Transverse colon (tissue), 4 donors: Measurements from ENCODE around the gene SRP68. TPM values are rescaled to one million over a fixed set of nuclear protein-coding genes. Genes with fewer than 3 reads are reported as not detected.

ENCODE experiments used
- DNase-seq: peaks from one replicate; pipeline ENCODE4 v3.0.0-alpha.2; 2019
- H3K27ac ChIP-seq, 4 donors: fragments of 200-600 bp; sonication (generic); 2 replicates each; pipeline ENCODE4 v1.5.1; 2016 to 2018; ENCODE audit warnings: inconsistent platforms in 4 of 4
- H3K27me3 ChIP-seq: fragments of 200-600 bp; sonication (generic); 2 replicates; pipeline ENCODE4 v1.5.1; 2017; ENCODE audit warnings: inconsistent platforms
- H3K36me3 ChIP-seq, 4 donors: fragments of 200-600 bp; sonication (generic); 2 replicates each; pipeline ENCODE4 v1.5.1; 2017 to 2019; ENCODE audit warnings: inconsistent platforms in 4 of 4
- H3K4me1 ChIP-seq, 4 donors: fragments of 200-600 bp; sonication (generic); 2 replicates each; pipeline ENCODE4 v1.5.1; 2017 to 2020; ENCODE audit warnings: inconsistent platforms in 4 of 4
- H3K4me3 ChIP-seq, 4 donors: fragments of 200-600 bp; sonication (generic); 1 replicate in 1 of 4; 2 replicates in 3 of 4; pipeline versions ENCODE4 v1.5.1 to v1.6.1; 2017 to 2019; ENCODE audit warnings: inconsistent platforms in 4 of 4
- H3K9me3 ChIP-seq, 2 donors: fragments of 200-600 bp; sonication (generic); 2 replicates each; pipeline ENCODE4 v1.5.1; 2017 to 2019; ENCODE audit warnings: inconsistent platforms in 2 of 2
- EP300 ChIP-seq: sonication (generic); formaldehyde crosslinking; IDR thresholded peaks from one replicate; pipeline ENCODE4 v1.6.1; 2017; ENCODE audit warnings: antibody characterized with exemption, low read depth
- POLR2A ChIP-seq: fragments of 450-650 bp; IDR thresholded peaks from one replicate; pipeline ENCODE4 v1.6.1; 2016; ENCODE audit warnings: antibody characterized with exemption, mild to moderate bottlenecking, moderate library complexity
- POLR2AphosphoS5 ChIP-seq, 3 donors: sonication (generic); formaldehyde crosslinking; IDR thresholded peaks; one replicate each; pipeline ENCODE4 v1.6.1; 2016; ENCODE audit warnings: antibody characterized with exemption in 3 of 3
- WGBS, 2 donors: methylation state at CpG; one replicate each; pipeline ENCODE4 v1.1.5; 2018; ENCODE audit warnings: low coverage in 1 of 2; 5-methylcytosine and 5-hydroxymethylcytosine counted together
- in situ Hi-C, 4 donors: fragments of 200-750 bp; cut with MboI; loops; one replicate each; pipeline versions ENCODE4 v1.15.0 to v1.15.1; 2017; ENCODE audit warnings: low sequenced_read_pairs in 3 of 4, low pct_ligation_motif_present in 1 of 4, low pct_unique_long_range_greater_than_20kb in 1 of 4
- intact Hi-C: fragments of 100-400 bp; cut with DNase I; formaldehyde crosslinking; loops from one replicate; pipeline ENCODE4 v1.15.1; 2023; ENCODE audit warnings: low total_unique reads
- total RNA-seq, 4 donors: library from RNA; depleted of rRNA; stranded (reverse); fragments of >200 nt; gene quantifications; one replicate each; pipeline ENCODE4 v1.1.0, GENCODE V29; 2016
- TF ChIP-seq, protein P1 (sequence below), 5 experiments: fragments of 200-600 bp in 3 of 5; fragments of 450-650 bp in 2 of 5; sonication (generic) in 3 of 5; IDR thresholded peaks; 1 replicate in 2 of 5; 2 replicates in 3 of 5; pipeline ENCODE4 v1.5.1; 2016 to 2017; ENCODE audit warnings: antibody characterized with exemption in 5 of 5, inconsistent platforms in 3 of 5, mild to moderate bottlenecking in 2 of 5, moderate library complexity in 1 of 5

The SRP68 gene
- total RNA-seq, 4 donors from 2014 or later: 11.6 to 44.8 (median 30.4) TPM

DNA sequence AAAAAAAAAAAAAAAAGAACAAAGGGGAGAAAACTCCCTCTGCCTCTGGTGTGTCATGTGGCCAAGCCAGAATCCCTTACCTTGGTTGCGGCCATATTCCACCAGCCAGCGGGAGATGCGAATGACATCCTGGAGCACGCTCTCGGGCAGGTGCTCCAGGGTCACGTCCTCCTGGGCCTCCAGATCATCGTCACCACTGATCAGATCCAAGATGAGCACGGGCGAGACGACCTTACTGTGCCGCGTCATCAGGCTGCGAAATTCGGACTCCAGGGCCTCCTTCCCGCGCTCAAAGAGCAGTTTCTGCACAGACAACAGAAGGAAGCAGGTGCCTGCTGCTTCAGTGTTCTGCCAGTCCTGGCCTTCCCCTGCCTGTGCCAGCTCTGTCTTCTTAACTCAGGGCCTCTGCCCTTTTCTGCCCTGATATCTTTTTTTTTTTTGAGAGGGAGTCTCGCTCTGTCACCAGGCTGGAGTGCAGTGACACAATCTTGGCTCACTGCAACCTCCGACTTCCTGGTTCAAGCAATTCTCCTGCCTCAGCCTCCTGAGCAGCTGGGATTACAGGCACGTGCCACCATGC is 25.5 kb upstream of the SRP68 start:
- peaks cover 5 to 12% (median 7%) of the 10 kb centered on the region in 4 donors for H3K4me1 ChIP-seq
- no peak overlapping the region for H3K27ac ChIP-seq
- peaks cover 0 to 76% (median 19%) of the 10 kb centered on the region in 4 donors for H3K36me3 ChIP-seq
- no peaks in the 10 kb centered on the region for H3K27me3 ChIP-seq
- no peaks in the 10 kb centered on the region for H3K9me3 ChIP-seq
- TF ChIP-seq POLR2A (no peak), POLR2AphosphoS5 (IDR thresholded peaks at IDR 0.05) (no peak), EP300 (no peak)
- TF ChIP-seq, protein P1, sequence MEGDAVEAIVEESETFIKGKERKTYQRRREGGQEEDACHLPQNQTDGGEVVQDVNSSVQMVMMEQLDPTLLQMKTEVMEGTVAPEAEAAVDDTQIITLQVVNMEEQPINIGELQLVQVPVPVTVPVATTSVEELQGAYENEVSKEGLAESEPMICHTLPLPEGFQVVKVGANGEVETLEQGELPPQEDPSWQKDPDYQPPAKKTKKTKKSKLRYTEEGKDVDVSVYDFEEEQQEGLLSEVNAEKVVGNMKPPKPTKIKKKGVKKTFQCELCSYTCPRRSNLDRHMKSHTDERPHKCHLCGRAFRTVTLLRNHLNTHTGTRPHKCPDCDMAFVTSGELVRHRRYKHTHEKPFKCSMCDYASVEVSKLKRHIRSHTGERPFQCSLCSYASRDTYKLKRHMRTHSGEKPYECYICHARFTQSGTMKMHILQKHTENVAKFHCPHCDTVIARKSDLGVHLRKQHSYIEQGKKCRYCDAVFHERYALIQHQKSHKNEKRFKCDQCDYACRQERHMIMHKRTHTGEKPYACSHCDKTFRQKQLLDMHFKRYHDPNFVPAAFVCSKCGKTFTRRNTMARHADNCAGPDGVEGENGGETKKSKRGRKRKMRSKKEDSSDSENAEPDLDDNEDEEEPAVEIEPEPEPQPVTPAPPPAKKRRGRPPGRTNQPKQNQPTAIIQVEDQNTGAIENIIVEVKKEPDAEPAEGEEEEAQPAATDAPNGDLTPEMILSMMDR (IDR thresholded peaks at IDR 0.05): no peak
- in situ Hi-C loops: no loop called here
- intact Hi-C loops: no loop called here
- 92 to 96% methylated on average over 3 to 19 of the region's 19 CpGs for WGBS, 2 donors
- no peak for DNase-seq
- H3K4me3 ChIP-seq: no peak overlapping the region

DNA sequence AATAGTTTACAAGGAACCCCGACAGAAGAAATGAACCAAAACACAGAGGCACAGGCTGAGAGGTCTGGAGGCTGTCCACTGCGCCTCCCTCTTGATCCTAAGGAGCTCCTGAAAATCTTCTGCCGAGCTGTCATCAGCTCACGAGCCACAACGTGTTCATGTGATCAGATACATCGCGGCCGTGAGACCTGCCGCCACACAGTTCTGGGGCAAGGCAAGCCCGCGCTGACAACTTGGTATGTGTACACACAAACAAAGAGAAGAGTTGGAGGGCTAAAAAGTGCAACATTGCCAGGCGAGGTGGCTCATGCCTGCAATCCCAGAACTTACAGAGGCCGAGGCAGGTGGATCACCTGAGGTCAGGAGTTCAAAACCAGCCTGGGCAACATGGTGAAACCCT is 23.6 kb upstream of the SRP68 start:
- in situ Hi-C loops (no loop called here), intact Hi-C loops (no loop called here)
- Histone ChIP-seq H3K27ac (no peak overlapping the region), H3K9me3 (no peaks in the 10 kb centered on the region), H3K4me1 (no peaks in the 10 kb centered on the region), H3K4me3 (no peak overlapping the region), H3K36me3 (peaks cover 0 to 74% (median 15%) of the 10 kb centered on the region in 4 donors), H3K27me3 (no peaks in the 10 kb centered on the region)
- WGBS, 2 donors: 90% methylated on average over 13 of the region's 13 CpGs; no CpG with 5 or more reads in 1 of the 2 donors
- TF ChIP-seq, protein P1 (IDR thresholded peaks at IDR 0.05): no peak
- TF ChIP-seq EP300 (no peak), POLR2AphosphoS5 (IDR thresholded peaks at IDR 0.05) (no peak), POLR2A (no peak)
- no peak for DNase-seq

DNA sequence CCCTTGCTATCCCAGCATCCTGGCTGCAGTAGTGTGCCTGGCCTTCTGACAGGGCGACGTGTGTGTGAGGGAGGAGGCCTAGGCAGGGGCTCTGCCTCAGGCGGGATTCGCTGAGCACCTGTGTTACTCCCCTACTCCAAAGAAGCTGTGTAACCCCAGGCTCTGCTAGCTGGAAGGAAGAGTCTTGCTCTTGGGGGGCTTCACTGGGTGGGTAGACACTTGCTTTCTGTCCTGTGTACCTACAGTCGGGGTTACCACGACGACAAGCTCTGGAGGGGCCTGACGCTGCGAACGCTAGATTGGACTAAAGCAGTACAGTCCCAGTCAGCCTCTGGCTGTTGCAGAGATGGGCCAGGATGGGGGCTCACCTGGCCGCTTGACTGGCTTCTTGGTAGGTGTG is 21.7 kb upstream of the SRP68 start:
- Histone ChIP-seq H3K27me3 (no peaks in the 10 kb centered on the region), H3K4me3 (no peak overlapping the region), H3K9me3 (no peaks in the 10 kb centered on the region), H3K27ac (no peak overlapping the region), H3K4me1 (no peaks in the 10 kb centered on the region), H3K36me3 (peaks cover 0 to 75% (median 24%) of the 10 kb centered on the region in 4 donors)
- no peak for DNase-seq
- TF ChIP-seq POLR2AphosphoS5 (IDR thresholded peaks at IDR 0.05): no peak
- TF ChIP-seq, protein P1 (IDR thresholded peaks at IDR 0.05): no peak
- no peak for TF ChIP-seq POLR2A
- TF ChIP-seq EP300: no peak
- intact Hi-C loops: no loop called here
- WGBS, 2 donors: 82% methylated on average over 11 of the region's 11 CpGs; no CpG with 5 or more reads in 1 of the 2 donors
- in situ Hi-C loops: no loop called here

DNA sequence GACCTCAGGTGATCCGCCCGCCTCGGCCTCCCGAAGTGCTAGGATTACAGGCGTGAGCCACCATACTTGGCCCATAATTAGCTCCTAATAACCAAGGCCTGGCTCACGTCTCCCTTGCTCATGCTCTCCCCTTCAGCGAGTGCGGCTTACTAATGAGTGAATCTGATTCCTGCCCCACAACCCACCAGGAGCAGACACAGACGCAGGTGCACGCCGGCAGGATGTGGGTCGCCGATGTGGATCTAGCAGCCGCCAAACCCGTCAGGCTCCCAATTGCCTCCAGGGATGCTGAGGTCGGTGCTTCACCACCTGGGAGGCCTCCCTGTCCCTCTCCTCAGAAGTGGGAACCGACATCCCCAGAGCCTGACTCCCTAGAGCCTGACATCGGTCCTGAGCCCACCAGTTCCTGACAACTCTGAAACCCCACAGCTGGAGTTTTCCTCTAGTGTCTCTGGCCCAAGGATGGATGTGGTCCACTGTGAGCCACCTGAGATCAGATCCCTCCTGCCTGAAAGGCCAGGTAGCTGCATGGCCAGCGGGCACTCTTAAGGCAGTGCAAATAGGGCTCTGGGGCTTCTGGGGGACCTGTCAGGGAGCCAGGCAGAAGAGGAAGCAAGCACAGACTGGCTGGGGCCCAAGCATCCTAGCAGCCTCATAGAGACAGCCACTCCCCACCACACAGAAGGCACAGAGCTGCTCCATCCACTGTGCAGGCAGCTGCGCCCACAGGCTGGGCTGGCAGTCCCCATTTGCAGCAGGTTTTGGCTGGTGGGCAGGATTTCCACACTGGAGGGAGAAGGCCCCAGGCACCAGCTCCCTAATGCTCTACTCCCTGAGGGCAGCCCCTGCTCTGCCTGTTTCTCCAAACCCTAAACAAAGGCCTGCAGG is 20.5 kb upstream of the SRP68 start:
- H3K4me1 ChIP-seq: no peaks in the 10 kb centered on the region
- no peak overlapping the region for H3K27ac ChIP-seq
- WGBS, 2 donors: 86 to 94% methylated on average over 5 to 19 of the region's 20 CpGs
- in situ Hi-C loops: no loop called here
- intact Hi-C loops: no loop called here
- H3K27me3 ChIP-seq: no peaks in the 10 kb centered on the region
- peaks cover 0 to 75% (median 30%) of the 10 kb centered on the region in 4 donors for H3K36me3 ChIP-seq
- TF ChIP-seq EP300: no peak
- no peak for DNase-seq
- no peaks in the 10 kb centered on the region for H3K9me3 ChIP-seq
- no peak overlapping the region for H3K4me3 ChIP-seq
